ENCODE data around the gene IFNA5.
A peak's percentile ranks its signal among the peaks of the same experiment; 100 is the strongest.

Gene IFNA5

GRCh38 chr9:21289848-21290247, 15.3 kb downstream of the IFNA5 start:
- DNase-seq = no peak

- DNase-seq = no peak
Observed at GRCh38 chr9:21287280-21287679, 17.8 kb downstream of the IFNA5 start.

- DNase-seq = no peak
Observed at GRCh38 chr9:21286659-21287058, 18.5 kb downstream of the IFNA5 start.

GRCh38 chr9:21286099-21286498, 19.0 kb downstream of the IFNA5 start:
- DNase-seq = no peak

GRCh38 chr9:21281275-21281674, 23.8 kb downstream of the IFNA5 start:
- no peak for DNase-seq

GRCh38 chr9:21268347-21268657, 36.8 kb downstream of the IFNA5 start:
- no peak for DNase-seq

- peak; percentile 18 for DNase-seq
Observed at GRCh38 chr9:21267485-21268346, 37.4 kb downstream of the IFNA5 start.

- DNase-seq = no peak
Observed at GRCh38 chr9:21266733-21267484, 38.2 kb downstream of the IFNA5 start.

- no peak for DNase-seq
Observed at GRCh38 chr9:21265421-21266189, 39.5 kb downstream of the IFNA5 start.

- DNase-seq = no peak
Observed at GRCh38 chr9:21255538-21256212, 49.4 kb downstream of the IFNA5 start.
